SU-DHL-6 (cell line): ENCODE measurements around the gene GRIK3.

Experiments
- CTCF ChIP-seq: fragments of 200-600 bp; sonication (generic); IDR thresholded peaks from one replicate; pipeline ENCODE4 v1.5.1; 2017; ENCODE audit warnings: antibody characterized with exemption, mild to moderate bottlenecking, low read length, moderate library complexity; ENCODE audit not compliant: insufficient read depth, poor library complexity, severe bottlenecking
- EZH2phosphoT487 ChIP-seq: fragments of 200-600 bp; sonication (generic), shearing (Covaris generic); conservative IDR thresholded peaks from 2 replicates; pipeline ENCODE4 v1.6.1; 2018; ENCODE audit warnings: mild to moderate bottlenecking, antibody characterized with exemption, low read length, moderate library complexity, mixed read lengths

- no peak for TF ChIP-seq CTCF
- TF ChIP-seq EZH2phosphoT487, result no peak
Measured at GRCh38 chr1:37017720-37018119, 16.6 kb downstream of the GRIK3 start.
